Measurements from ENCODE around the gene NAGS. TPM values are rescaled to one million over a fixed set of nuclear protein-coding genes. Genes with fewer than 3 reads are reported as not detected.
A peak's percentile ranks its signal among the peaks of the same experiment; 100 is the strongest.
"Not testable (repeated sequence)": the region's sequence is repeated elsewhere in the genome, so short reads cannot be mapped to it uniquely, and the experiment has no call there.

The NAGS gene
- total RNA-seq, 1 donor from 2014 or later = 0.40 TPM

- DNase-seq (ENCODE audit: low spot score) = no peak
- Mint-ChIP-seq H3K36me3 (ENCODE audit: low read depth) (peaks cover 3% of the 10 kb centered on the region), H3K27me3 (ENCODE audit: low read depth) (no peaks in the 10 kb centered on the region), H3K27ac (ENCODE audit: unreplicated experiment) (no peak overlapping the region), H3K4me1 (ENCODE audit: low read depth) (peaks cover 28% of the 10 kb centered on the region), H3K9me3 (ENCODE audit: low read depth) (no peaks in the 10 kb centered on the region), H3K4me3 (ENCODE audit: unreplicated experiment) (no peak overlapping the region)
- TF ChIP-seq CTCF (IDR thresholded peaks at IDR 0.05) = no peak
These were observed 41.1 kb downstream of the NAGS start for GRCh38 chr17:44045486-44045885.

GRCh38 chr17:44046893-44047292, 42.5 kb downstream of the NAGS start:
- not testable (repeated sequence) for H3K27ac Mint-ChIP-seq (ENCODE audit: unreplicated experiment); H3K36me3 Mint-ChIP-seq (ENCODE audit: low read depth); H3K27me3 Mint-ChIP-seq (ENCODE audit: low read depth); DNase-seq (ENCODE audit: low spot score); H3K9me3 Mint-ChIP-seq (ENCODE audit: low read depth); H3K4me3 Mint-ChIP-seq (ENCODE audit: unreplicated experiment)
- peaks cover 18% of the 10 kb centered on the region for H3K4me1 Mint-ChIP-seq (ENCODE audit: low read depth)

DNA sequence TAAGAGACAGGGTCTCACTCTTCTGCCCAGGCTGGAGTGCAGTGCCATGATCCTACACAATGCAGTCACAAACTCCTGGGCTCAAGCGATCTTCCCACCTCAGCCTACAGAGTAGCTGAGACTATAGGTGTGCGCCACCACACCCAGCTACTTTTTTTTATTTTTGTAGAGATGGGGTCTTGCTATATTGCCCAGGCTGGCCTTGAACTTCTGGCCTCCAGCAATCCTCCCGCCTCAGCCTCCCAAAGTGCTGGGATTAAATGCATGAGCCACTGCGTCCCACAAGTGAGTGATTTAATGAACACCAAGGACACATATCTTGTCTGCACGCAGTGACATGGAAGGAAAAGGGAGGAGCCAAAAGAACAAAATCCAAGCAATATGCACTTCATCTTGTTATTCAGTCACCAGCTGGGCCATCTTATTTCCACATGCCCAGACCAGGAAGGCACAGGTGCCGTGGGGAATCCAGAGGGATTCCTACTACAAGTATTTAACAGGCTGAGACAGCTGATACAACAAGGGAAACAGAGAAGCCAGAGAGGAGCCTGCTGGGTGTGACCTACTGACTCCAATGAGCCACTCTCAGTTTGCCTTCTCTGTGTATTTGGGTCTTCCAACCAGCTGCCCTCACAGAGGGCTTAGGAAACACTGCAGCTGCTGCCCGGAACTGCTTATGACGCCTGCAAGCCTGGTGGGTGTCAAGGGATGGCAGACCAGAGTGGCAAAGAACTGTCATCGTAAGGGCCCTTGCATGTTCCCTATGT, 45.1 kb downstream of the NAGS start:
- no peak overlapping the region for H3K4me3 Mint-ChIP-seq (ENCODE audit: unreplicated experiment)
- peaks cover 11% of the 10 kb centered on the region for H3K36me3 Mint-ChIP-seq (ENCODE audit: low read depth)
- no peak for DNase-seq (ENCODE audit: low spot score)
- no peaks in the 10 kb centered on the region for H3K27me3 Mint-ChIP-seq (ENCODE audit: low read depth)
- peaks cover 16% of the 10 kb centered on the region for H3K4me1 Mint-ChIP-seq (ENCODE audit: low read depth)
- H3K27ac Mint-ChIP-seq (ENCODE audit: unreplicated experiment) = no peak overlapping the region
- TF ChIP-seq CTCF (IDR thresholded peaks at IDR 0.05) = no peak
- no peaks in the 10 kb centered on the region for H3K9me3 Mint-ChIP-seq (ENCODE audit: low read depth)

- Mint-ChIP-seq H3K36me3 (ENCODE audit: low read depth) (peaks cover 8% of the 10 kb centered on the region), H3K27me3 (ENCODE audit: low read depth) (no peaks in the 10 kb centered on the region), H3K4me3 (ENCODE audit: unreplicated experiment) (no peak overlapping the region), H3K27ac (ENCODE audit: unreplicated experiment) (peak overlapping the region; percentile 47), H3K9me3 (ENCODE audit: low read depth) (no peaks in the 10 kb centered on the region), H3K4me1 (ENCODE audit: low read depth) (peaks cover 13% of the 10 kb centered on the region)
- no peak for DNase-seq (ENCODE audit: low spot score)
- TF ChIP-seq CTCF (IDR thresholded peaks at IDR 0.05) = no peak
These were observed 48.9 kb downstream of the NAGS start for GRCh38 chr17:44053125-44053872.

Other genes starting within 250 kb of the NAGS start
- gene SOST, start 245.8 kb upstream of the NAGS start, total RNA-seq = not detected in 3 replicates
- 39.4 to 60.2 TPM (median 57.7 TPM) in 3 replicates for gene DUSP3, start 225.6 kb upstream of the NAGS start, total RNA-seq
- gene CFAP97D1, start 224.2 kb upstream of the NAGS start, total RNA-seq = not detected in 3 replicates
- 13.3 to 15.6 TPM (median 14.4 TPM) in 3 replicates for gene MPP3, start 171.5 kb upstream of the NAGS start, total RNA-seq
- 0.15 TPM in 1 of 3 replicates, not detected in the others for gene CD300LG, start 157.4 kb upstream of the NAGS start, total RNA-seq
- 7.0 to 7.8 TPM (median 7.5 TPM) in 3 replicates for gene MPP2, start 97.1 kb upstream of the NAGS start, total RNA-seq
- not detected in 3 replicates for gene PPY, start 62.1 kb upstream of the NAGS start, total RNA-seq
- not detected in 3 replicates for gene PYY, start 50.7 kb upstream of the NAGS start, total RNA-seq
- gene TMEM101, start 10.3 kb downstream of the NAGS start, total RNA-seq = 14.1 to 20.4 TPM (median 19.0 TPM) in 3 replicates
- gene LSM12, start 62.0 kb downstream of the NAGS start, total RNA-seq = 48.3 to 51.0 TPM (median 49.7 TPM) in 3 replicates
- 52.3 to 70.5 TPM (median 59.2 TPM) in 3 replicates for gene G6PC3, start 66.1 kb downstream of the NAGS start, total RNA-seq
- gene HDAC5, start 119.0 kb downstream of the NAGS start, total RNA-seq = 46.3 to 51.2 TPM (median 47.0 TPM) in 3 replicates
- gene HROB, start 137.3 kb downstream of the NAGS start, total RNA-seq = 1.3 to 2.8 TPM (median 2.0 TPM) in 3 replicates
- not detected in 3 replicates for gene ASB16, start 166.1 kb downstream of the NAGS start, total RNA-seq
- gene TMUB2, start 182.3 kb downstream of the NAGS start, total RNA-seq = 34.8 to 37.3 TPM (median 35.9 TPM) in 3 replicates
- gene ATXN7L3, start 195.3 kb downstream of the NAGS start, total RNA-seq = 79.7 to 100 TPM (median 93.4 TPM) in 3 replicates
- gene UBTF, start 215.1 kb downstream of the NAGS start, total RNA-seq = 62.1 to 108 TPM (median 62.9 TPM) in 3 replicates

Data from chondrocyte (in vitro differentiated cells).